K562 (cell line): Measurements from ENCODE around the gene INHA. TPM values are rescaled to one million over a fixed set of nuclear protein-coding genes. Genes with fewer than 3 reads are reported as not detected.

ENCODE experiments used
- ADNP ChIP-seq: fragments of 200-800 bp; sonication (Bioruptor generic); IDR thresholded peaks from 2 replicates; pipeline ENCODE4 v1.6.1; 2016; ENCODE audit warnings: missing genetic modification characterization, missing compliant biosample characterization
- BCOR ChIP-seq: fragments of 450-650 bp; IDR thresholded peaks from 2 replicates; pipeline ENCODE4 v1.6.1; 2016
- GTF2E2 ChIP-seq: fragments of 200-800 bp; sonication (Bioruptor generic); IDR thresholded peaks from 2 replicates; pipeline ENCODE4 v1.6.1; 2016; ENCODE audit warnings: missing genetic modification characterization, missing compliant biosample characterization
- KDM1A ChIP-seq, 2 experiments: fragments of 450-650 bp; IDR thresholded peaks; 2 replicates each; pipeline ENCODE4 v1.6.1; 2016; ENCODE audit warnings: mild to moderate bottlenecking in 2 of 2
- MGA ChIP-seq: fragments of 450-650 bp; IDR thresholded peaks from 2 replicates; pipeline ENCODE4 v1.6.1; 2016; ENCODE audit warnings: mild to moderate bottlenecking, moderate library complexity
- MTA2 ChIP-seq: fragments of 450-650 bp; IDR thresholded peaks from 2 replicates; pipeline ENCODE4 v1.6.1; 2016; ENCODE audit warnings: low read depth
- NFYB ChIP-seq: IDR thresholded peaks from 2 replicates; pipeline ENCODE4 v1.6.1; 2011; ENCODE audit warnings: mild to moderate bottlenecking, moderate library complexity; ENCODE audit not compliant: insufficient read length; ENCODE audit errors: extremely low read depth
- PCBP2 ChIP-seq: fragments of 200-400 bp; formaldehyde crosslinking; IDR thresholded peaks from 2 replicates; pipeline ENCODE4 v1.6.1; 2018; ENCODE audit warnings: low read length, low read depth, mild to moderate bottlenecking, moderate library complexity; ENCODE audit not compliant: poor library complexity, severe bottlenecking
- RAD51 ChIP-seq: fragments of 450-650 bp; IDR thresholded peaks from 2 replicates; pipeline ENCODE4 v1.7.1; 2016; ENCODE audit warnings: low read depth, mild to moderate bottlenecking, borderline replicate concordance
- SREBF2 ChIP-seq: sonication (generic); formaldehyde crosslinking; IDR thresholded peaks from 2 replicates; pipeline ENCODE4 v1.4.0; 2020; ENCODE audit warnings: mild to moderate bottlenecking, missing genetic modification reagents
- TBL1XR1 ChIP-seq, 2 experiments: IDR thresholded peaks; 2 replicates each; pipeline ENCODE4 v1.6.1; 2012; ENCODE audit warnings: improper control_type of control experiment in 2 of 2, low read length in 2 of 2, mild to moderate bottlenecking in 1 of 2
- TCF7 ChIP-seq: sonication (generic); IDR thresholded peaks from 2 replicates; pipeline ENCODE4 v1.6.1; 2016; ENCODE audit warnings: antibody characterized with exemption, borderline replicate concordance
- polyA plus RNA-seq, 8 experiments: library from polyadenylated mRNA; depleted of rRNA in 4 of 8; stranded (reverse) in 5 of 8; unstranded in 3 of 8; fragments of >200 nt; fragmentation: Nextera tagmentation in 2 of 8; fragmentation: Illumina TruSeq in 1 of 8; extraction: Ambion mirVana in 2 of 8; extraction: Trizol in 1 of 8; gene quantifications; 2 replicates each; pipeline versions ENCODE4 v1.2.1 to v1.2.3, GENCODE V29; 2011 to 2014; ENCODE audit warnings: inconsistent platforms in 1 of 8, missing spikeins in 1 of 8
- total RNA-seq, 7 experiments: library from RNA; depleted of rRNA in 6 of 7; stranded (reverse); fragments of >200 nt in 6 of 7; fragmentation: Illumina TruSeq in 2 of 7; extraction: Trizol in 2 of 7; gene quantifications; 2 replicates each; pipeline versions ENCODE4 v1.2.1 to v1.2.3, GENCODE V29; 2011 to 2021; ENCODE audit warnings: low replicate concordance in 1 of 7
- TF ChIP-seq, protein P1 (sequence below), 2 experiments: fragments of 200-800 bp in 1 of 2; sonication (Bioruptor generic) in 1 of 2; sonication (generic) in 1 of 2; formaldehyde crosslinking in 1 of 2; IDR thresholded peaks in 1 of 2; conservative IDR thresholded peaks in 1 of 2; 2 replicates each; pipeline versions ENCODE4 v1.5.0 to v1.6.1; 2016 to 2020; ENCODE audit warnings: missing compliant biosample characterization in 1 of 2, missing genetic modification characterization in 1 of 2, missing genetic modification reagents in 1 of 2
- TF ChIP-seq, protein P2 (sequence below): fragments of 450-650 bp; IDR thresholded peaks from 2 replicates; pipeline ENCODE4 v1.6.1; 2018; ENCODE audit warnings: mild to moderate bottlenecking, low read depth; ENCODE audit not compliant: partially characterized antibody

INHA gene
- total and polyA plus RNA-seq, 9 of the 15 experiments (the other 6 are each of a cell fraction or from before 2014, with no cell fraction given): 0.07 to 1.9 (median 0.40) TPM

DNA sequence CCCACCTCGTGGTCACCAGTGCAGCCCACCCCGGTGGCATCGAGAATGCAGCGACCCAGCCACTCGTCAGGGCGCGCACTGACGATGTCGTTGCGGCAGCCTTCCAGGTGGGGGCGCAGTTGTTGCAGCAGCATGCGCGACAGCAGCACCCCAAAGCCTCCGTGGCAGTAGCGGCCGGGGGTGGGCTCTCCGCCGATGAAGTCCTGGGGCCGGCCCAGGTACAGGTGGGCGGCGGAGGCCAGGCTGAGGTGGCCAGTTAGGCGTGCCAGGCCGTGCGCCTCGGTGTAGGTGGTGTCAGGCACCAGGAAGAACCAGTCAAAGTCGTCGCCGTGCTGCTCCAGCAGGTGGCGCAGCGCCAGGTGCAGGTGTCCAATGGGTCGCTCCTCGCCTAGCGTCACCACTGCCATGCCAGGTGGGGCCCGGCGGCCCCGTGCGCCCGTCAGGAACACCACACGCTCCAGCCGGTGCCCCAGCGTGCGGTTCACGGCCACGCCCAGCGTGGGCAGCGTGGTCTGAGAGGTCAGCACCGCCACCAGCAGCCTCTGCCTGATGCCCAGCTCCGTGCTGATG lies 30.4 kb upstream of the INHA start (continued):
- TF ChIP-seq MGA: peak; percentile 69
- TF ChIP-seq NFYB: no peak
- no peak for TF ChIP-seq ADNP (tag)
- TF ChIP-seq, protein P1, sequence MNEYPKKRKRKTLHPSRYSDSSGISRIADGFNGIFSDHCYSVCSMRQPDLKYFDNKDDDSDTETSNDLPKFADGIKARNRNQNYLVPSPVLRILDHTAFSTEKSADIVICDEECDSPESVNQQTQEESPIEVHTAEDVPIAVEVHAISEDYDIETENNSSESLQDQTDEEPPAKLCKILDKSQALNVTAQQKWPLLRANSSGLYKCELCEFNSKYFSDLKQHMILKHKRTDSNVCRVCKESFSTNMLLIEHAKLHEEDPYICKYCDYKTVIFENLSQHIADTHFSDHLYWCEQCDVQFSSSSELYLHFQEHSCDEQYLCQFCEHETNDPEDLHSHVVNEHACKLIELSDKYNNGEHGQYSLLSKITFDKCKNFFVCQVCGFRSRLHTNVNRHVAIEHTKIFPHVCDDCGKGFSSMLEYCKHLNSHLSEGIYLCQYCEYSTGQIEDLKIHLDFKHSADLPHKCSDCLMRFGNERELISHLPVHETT (CRISPR knock-in tag; conservative IDR thresholded peaks at IDR 0.05 in 1 of 2, IDR thresholded peaks at IDR 0.05 in 1 of 2): no peak
- no peak for TF ChIP-seq MTA2
- no peak for TF ChIP-seq GTF2E2 (tag)
- TF ChIP-seq, protein P2, sequence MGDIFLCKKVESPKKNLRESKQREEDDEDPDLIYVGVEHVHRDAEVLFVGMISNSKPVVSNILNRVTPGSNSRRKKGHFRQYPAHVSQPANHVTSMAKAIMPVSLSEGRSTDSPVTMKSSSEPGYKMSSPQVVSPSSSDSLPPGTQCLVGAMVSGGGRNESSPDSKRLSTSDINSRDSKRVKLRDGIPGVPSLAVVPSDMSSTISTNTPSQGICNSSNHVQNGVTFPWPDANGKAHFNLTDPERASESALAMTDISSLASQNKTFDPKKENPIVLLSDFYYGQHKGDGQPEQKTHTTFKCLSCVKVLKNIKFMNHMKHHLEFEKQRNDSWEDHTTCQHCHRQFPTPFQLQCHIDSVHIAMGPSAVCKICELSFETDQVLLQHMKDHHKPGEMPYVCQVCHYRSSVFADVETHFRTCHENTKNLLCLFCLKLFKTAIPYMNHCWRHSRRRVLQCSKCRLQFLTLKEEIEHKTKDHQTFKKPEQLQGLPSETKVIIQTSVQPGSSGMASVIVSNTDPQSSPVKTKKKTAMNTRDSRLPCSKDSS: no peak
- TF ChIP-seq SREBF2: no peak
- no peak for TF ChIP-seq KDM1A (IDR thresholded peaks at IDR 0.05)
- TF ChIP-seq TCF7: no peak
- peak; percentile 57; the same call in 1 of the 2 replicates for TF ChIP-seq BCOR
- TF ChIP-seq RAD51: no peak
- TF ChIP-seq TBL1XR1 (IDR thresholded peaks at IDR 0.05; ENCODE audit: low read length in 2 of 2): no peak
- TF ChIP-seq PCBP2: no peak
